Measurements from ENCODE around the gene VSTM1.

DNA sequence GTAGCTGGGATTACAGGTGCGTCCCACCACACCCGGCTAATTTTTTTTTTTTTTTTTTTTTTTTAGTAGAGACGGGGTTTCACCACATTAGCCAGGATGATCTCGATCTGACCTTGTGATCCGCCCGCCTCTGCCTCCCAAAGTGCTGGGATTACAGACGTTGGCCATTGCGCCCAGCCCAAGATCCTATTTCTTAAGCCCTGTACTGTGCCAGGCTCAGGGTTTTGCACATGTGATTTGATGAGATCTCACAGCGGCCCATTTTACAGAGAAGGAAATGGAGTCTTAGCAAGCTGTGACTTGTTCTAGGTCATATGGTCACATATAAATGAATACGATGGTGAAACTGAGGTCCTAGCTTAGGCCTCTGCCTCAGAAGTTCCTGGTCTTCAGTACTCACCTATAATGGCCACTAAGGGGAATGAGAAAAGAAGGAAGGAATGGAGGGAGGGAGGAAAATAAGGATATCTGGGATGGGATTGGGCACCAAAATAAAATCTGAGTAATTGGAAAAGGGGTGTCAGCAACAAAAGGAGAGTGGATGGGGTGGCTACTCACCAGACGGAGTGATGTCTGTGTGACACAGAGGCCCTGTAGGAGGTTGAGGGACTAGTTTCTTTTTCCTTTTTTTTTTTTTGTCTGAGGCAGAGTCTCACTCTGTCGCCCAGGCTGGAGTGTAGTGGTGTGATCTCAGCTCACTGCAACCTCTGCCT is 35.6 kb upstream of the VSTM1 start:
- no peak for TF ChIP-seq ZFP3 (CRISPR knock-in tag; IDR thresholded peaks at IDR 0.05)
- TF ChIP-seq, protein P1, sequence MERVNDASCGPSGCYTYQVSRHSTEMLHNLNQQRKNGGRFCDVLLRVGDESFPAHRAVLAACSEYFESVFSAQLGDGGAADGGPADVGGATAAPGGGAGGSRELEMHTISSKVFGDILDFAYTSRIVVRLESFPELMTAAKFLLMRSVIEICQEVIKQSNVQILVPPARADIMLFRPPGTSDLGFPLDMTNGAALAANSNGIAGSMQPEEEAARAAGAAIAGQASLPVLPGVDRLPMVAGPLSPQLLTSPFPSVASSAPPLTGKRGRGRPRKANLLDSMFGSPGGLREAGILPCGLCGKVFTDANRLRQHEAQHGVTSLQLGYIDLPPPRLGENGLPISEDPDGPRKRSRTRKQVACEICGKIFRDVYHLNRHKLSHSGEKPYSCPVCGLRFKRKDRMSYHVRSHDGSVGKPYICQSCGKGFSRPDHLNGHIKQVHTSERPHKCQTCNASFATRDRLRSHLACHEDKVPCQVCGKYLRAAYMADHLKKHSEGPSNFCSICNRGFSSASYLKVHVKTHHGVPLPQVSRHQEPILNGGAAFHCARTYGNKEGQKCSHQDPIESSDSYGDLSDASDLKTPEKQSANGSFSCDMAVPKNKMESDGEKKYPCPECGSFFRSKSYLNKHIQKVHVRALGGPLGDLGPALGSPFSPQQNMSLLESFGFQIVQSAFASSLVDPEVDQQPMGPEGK (CRISPR knock-in tag; IDR thresholded peaks at IDR 0.05; ENCODE audit: borderline replicate concordance), result no peak
- TF ChIP-seq ZC3H10 (CRISPR knock-in tag; IDR thresholded peaks at IDR 0.05), result no peak
- no peak for TF ChIP-seq ZFP30 (CRISPR knock-in tag; IDR thresholded peaks at IDR 0.05)
- TF ChIP-seq ZNF565 (CRISPR knock-in tag; conservative IDR thresholded peaks at IDR 0.05; ENCODE audit: low read depth), result no peak
- no peak for TF ChIP-seq ZNF8 (CRISPR knock-in tag; IDR thresholded peaks at IDR 0.05)
- TF ChIP-seq ARNTL (CRISPR knock-in tag; IDR thresholded peaks at IDR 0.05; ENCODE audit: borderline replicate concordance, low read depth), result no peak
- no peak for TF ChIP-seq SNAI2 (CRISPR knock-in tag; IDR thresholded peaks at IDR 0.05)
